GM19043 (cell line): ENCODE data around the gene FKBP2.

Experiments
- ATAC-seq: cut with Tn5 transposase; IDR thresholded peaks from one replicate; pipeline ENCODE4 v1.9.1; 2021; ENCODE audit warnings: low read depth; ENCODE audit not compliant: unreplicated experiment

FKBP2 gene

DNA sequence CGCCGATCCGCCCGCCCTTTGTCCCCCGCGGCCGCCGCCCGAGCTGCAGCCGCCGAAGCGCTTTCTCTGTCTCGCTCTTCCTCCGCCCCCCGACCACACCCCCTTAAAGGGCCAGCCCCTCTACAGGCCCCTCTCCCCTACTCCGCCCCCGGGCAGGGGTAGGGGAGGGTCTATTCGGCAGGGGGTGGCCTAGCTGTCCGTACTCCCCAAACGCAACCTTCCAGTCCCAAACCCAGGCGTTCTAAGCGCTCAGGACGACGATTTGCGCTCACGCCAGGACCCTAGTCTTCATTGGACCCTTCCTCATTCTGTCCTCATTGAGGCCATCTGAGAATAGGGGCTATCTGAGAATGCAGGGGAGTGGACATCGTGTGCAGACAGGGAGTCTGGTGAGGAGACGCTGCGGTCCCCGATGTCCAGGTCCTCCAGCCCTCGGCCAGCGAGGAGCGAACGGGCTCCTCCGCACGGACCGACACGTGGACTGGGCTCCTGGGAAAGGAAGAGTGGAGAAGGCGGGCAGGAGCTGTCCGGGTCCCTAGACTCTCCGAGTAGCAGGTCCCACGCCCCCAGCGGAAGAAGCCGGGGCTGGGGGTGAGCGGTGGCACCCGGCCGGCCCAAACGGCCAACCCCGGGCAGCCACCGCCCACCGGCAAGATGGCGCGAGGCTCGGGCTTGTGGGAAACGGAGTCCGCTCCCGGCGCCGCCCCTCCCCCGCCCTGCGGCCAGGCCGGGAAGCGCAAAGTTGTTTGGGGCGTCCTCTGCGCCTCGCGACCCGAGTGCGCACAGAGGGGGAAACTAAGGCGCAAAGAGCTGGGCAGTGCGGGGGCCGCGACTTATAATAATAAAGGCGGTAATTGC, 6.2 kb downstream of the FKBP2 start, which contains the start of gene PPP1R14B:
PPP1R14B (minus strand) TSS at position 73 of the 858 bp plus-strand sequence. CDS start 270 bp downstream, outside the sequence.
- ATAC-seq, result no peak

GRCh38 chr11:64247729-64248531, 7.0 kb downstream of the FKBP2 start:
- no peak for ATAC-seq

DNA sequence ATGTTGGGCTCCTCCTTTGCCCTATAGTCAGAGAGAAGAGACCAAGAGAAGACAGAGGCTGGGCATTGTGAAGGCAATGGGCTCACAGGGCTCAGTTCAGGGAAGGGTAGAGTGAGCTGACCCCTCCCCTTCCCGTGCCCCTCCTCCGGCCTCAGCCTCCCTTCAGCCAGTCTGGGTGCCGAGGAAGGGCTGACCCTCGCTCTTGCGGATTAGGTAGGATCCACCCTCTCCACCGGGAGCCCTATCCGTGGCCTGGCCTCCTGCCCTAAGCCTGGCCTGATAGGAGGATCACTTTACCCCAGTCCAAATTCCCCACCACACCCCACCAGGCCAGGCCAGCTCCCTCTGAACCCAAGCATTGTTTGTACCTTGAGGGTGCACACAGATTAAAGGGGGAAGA, 7.7 kb downstream of the FKBP2 start:
- no peak for ATAC-seq

- ATAC-seq, result no peak
Observed at GRCh38 chr11:64249038-64249437, 8.1 kb downstream of the FKBP2 start.

DNA sequence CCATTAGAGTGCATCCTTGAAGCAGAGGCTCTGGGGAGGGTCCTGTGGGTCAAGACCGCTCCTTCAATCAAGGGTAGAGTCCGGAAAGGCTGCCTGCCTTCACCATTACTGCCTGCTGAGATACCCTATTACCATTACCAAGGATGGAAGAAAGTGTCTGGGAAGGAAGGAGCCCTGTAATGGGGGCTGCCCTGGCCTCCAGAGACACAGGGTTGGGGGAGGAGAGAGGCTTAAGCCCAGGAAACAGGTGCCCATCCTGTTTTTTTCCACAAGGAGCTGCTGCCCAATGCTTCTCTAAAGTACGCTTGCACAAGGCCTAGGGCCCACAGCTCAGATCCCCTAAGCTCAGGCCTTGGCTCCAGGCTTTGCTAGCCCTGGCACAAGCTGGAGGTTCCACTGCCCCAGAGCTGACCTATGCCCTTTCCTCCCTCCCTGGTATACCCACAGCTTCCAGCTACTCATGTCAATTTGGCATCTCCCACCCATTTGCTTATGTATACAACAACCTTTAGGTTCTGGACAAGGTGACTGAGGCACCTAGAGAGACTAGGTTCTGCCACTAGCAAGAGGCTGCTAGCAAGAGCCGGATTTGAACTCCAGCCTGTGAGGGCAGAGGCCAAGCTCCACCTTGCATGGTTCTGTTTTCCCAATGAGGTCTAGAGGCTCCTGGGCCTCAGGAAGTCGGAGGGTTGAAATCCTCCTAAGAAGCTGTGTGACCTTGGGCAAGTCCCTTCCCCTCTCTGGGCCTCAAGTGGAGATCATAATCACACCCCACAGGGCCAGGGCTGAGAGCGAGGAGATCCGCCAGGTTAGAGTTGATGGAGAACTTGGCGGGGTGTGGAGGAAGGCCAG, 8.9 kb downstream of the FKBP2 start:
- ATAC-seq, result no peak

- no peak for ATAC-seq
Observed at GRCh38 chr11:64250415-64251015, 9.6 kb downstream of the FKBP2 start.

- no peak for ATAC-seq
Observed at GRCh38 chr11:64251016-64251752, 10.3 kb downstream of the FKBP2 start, which contains the start of gene PLCB3. TSS of gene PLCB3 (plus strand) at chr11:64251530. CDS start at chr11:64251650, 120 bp downstream.

DNA sequence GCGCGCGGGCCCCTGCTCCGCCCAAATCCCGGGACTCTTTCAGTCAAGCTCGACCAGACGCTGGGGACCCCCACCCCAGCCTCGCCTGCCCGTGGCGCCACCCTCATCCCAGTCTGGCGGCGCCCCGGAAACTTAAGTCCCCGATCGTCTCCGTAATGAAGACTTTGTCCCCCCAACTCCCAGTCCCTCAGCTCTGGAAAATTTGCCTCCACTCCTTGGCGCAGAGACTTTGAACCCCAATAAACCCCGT, 10.8 kb downstream of the FKBP2 start:
- no peak for ATAC-seq

DNA sequence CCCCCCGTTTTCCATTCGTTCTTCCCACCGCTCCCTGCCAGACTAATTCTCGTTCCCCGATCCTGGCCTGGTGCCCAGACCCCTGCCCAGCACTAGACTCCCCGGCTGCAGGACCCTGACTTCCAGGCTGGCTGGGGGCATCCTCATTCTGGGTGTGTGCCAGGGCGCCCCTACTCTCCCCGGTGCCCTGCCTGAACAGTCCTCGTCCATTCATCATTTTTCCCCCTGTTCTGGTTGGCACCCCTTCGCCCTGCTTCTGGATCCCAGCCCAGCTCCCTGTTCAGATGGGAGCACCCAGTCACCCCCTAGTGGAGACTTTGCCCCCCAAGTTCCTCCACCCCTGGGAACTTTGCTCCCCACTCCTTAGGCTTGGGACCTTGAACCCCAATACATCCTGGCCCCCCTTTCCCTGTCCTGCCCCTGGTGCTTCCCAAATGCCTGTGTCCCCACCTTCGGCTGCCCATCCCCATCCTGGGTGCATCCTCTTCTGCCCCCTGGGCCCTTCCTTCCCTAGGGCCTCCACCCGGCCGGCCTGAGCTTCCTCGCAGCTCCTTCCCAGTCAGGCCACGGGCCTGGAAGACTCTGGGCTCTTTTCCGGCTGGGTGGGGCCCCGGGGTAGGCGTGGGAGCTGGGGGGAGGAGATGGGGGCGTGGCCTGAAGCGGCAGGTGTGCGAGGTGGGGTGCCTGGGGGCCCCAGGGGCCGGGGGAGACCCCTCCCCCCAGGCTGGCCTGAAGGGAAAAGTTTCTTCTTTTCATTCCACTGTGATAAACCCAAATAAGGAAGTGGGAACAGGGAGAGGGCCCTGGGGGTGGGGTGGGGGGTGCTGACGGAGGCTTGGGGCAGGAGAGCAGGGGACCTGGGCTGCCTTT, 11.3 kb downstream of the FKBP2 start:
- ATAC-seq, result no peak

DNA sequence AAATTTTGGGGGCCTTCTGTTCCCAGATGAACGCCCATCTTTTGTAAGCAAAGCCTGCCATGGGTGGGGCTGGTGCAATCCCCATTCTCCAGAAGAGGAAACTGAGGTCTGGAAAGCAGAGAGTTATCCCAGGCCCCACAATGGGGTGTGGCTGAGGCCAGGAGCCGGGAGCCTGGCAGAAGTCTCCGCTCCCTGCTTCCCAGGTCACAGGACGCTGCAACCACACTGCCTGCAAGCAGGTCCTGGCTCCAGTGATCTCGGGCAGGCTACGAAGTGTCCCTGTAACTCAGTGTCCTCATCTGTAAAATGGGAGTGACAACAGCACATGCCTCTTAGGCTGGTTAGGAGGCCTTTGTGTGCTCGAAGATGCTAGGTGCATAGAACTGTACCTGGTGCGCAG, 12.1 kb downstream of the FKBP2 start:
- ATAC-seq, result no peak

DNA sequence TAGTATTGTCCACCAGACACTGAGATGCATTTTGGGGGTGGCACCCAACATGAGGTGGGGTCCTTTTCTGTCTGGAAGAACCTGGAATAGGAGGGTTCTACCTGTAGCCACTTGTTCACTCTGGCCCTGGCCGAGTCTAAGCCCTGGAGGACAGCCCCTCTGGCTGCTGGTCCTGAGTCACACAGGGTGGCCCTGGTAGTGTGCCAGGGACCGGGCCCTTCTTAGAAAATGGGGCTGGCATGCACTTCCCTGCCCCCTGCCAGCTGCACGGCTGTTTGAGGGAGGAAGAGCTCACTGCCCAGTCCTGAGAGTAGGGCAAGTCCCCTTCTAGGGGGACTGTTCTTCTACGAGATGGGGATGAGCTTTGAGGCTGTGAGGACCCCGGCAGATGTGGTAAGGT, 12.6 kb downstream of the FKBP2 start:
- no peak for ATAC-seq

- ATAC-seq, result no peak
Observed at GRCh38 chr11:64254326-64254725, 13.4 kb downstream of the FKBP2 start.

DNA sequence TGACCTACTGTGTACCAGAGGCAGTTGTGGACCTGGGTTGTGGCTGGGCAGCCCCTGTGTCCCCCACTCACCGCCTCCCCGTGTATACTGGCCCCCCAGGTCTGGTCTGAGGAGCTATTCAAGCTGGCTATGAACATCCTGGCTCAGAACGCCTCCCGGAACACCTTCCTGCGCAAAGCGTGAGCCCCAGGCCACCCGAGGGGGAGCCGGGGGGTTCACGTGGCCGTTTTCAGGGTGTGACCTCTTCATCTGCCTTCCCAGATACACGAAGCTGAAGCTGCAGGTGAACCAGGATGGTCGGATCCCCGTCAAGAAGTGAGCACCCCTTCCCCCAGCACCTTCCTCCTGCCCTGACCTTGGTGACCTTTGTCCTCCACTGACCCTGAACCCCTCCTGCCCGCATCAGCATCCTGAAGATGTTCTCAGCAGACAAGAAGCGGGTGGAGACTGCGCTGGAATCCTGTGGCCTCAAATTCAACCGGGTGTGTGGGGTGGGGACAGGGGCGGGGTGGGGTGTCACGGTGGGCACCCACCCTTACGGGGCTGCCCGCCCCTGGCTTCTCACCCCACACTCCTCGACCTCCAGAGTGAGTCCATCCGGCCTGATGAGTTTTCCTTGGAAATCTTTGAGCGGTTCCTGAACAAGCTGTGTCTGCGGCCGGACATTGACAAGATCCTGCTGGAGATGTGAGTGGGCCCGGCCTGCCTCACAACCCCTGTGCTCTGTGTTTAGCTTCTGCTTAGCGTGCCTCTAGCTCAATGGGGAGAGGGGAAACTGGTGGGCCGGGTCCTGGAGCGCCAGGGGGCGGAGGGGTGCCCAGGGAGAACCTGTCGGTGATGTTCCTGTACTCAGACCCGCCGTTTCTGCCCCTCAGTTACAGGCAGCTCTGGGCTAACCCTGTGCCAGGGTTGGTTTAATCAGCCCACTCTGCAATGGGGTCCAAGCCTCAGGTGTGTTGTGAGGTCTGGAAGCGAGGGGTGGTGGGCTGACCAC, 14.5 kb downstream of the FKBP2 start:
- ATAC-seq, result no peak

DNA sequence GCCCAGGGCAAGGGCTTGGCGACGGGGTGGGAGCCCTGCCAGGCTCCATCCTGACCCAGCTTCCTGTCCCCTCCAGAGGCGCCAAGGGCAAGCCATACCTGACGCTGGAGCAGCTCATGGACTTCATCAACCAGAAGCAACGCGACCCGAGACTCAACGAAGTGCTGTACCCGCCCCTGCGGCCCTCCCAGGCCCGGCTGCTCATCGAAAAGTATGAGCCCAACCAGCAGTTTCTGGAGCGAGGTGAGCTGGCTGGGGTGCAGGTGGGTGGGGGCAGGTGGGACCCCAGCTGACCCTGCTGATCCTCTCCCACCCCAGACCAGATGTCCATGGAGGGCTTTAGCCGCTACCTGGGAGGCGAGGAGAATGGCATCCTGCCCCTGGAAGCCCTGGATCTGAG, 15.4 kb downstream of the FKBP2 start:
- no peak for ATAC-seq

- no peak for ATAC-seq
Observed at GRCh38 chr11:64258356-64258755, 17.5 kb downstream of the FKBP2 start.

- no peak for ATAC-seq
Observed at GRCh38 chr11:64258946-64259532, 18.1 kb downstream of the FKBP2 start.

DNA sequence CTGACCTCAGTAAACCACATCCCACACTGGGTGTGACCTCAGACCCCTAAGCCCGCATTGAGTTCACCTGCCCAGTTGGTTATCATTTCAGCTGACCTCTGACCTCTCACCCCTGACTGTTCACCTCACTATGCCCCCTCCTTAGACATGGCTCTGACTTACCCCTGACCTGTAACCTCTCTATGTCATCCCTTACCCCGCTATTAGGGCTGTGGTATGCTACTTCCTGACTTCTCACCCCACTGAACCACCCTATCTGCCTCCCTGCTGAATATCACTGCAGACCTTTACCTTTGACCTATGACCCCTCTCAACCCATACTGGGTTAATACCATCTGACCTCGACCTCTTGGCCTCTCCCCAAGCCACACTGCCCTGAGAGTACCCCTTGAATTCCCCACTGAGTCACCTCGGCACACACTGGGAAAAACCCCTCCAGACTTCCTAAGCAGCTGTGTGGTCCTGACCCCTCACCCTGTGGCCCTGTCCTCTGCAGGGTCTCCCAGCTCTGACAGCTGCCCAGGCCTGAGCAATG, 18.7 kb downstream of the FKBP2 start:
- ATAC-seq, result no peak
